Measurements from ENCODE around the gene WDR62.

Gene WDR62

DNA sequence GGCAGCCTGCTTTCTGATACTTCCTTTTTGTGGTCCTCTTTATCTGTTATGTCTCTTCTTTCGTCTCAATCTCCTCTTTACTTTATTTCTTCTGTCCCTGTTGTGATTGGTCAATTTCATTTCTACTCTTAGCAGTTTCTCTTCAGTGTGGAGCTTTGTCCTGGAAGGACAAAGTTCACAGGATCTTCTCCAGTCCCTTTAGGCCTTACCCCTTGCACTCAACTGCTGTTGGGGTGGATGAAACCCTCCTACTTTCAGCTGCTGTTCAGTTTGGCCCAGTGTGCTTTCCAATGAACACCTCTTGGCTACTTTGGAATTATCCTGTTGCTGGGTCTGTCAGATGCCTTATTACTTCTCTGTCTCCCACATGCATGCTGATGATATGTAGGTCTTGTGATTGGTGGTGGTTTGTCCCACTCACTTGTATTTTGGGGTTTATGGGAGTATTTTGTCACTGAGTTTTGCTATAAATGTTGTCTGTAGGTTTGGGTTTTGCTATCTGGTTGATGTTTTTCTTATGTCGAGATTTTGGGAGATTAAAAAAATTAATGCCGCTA lies 24.8 kb downstream of the WDR62 start:
- DNase-seq (ENCODE audit: low read depth in 2 of 2): no peak

GRCh38 chr19:36081385-36081784 lies 26.7 kb downstream of the WDR62 start:
- DNase-seq (ENCODE audit: low read depth in 2 of 2): no peak

- DNase-seq (ENCODE audit: low read depth in 2 of 2): no peak
Observed at GRCh38 chr19:36081894-36082293, 27.2 kb downstream of the WDR62 start.

GRCh38 chr19:36082916-36083315 lies 28.2 kb downstream of the WDR62 start:
- no peak for DNase-seq (ENCODE audit: low read depth in 2 of 2)

- DNase-seq (ENCODE audit: low read depth in 2 of 2): no peak
Observed at GRCh38 chr19:36084231-36085009, 29.7 kb downstream of the WDR62 start.

GRCh38 chr19:36086326-36086725 lies 31.6 kb downstream of the WDR62 start:
- no peak for DNase-seq (ENCODE audit: low read depth in 2 of 2)

- no peak for DNase-seq (ENCODE audit: low read depth in 2 of 2)
Observed at GRCh38 chr19:36089847-36090246, 35.1 kb downstream of the WDR62 start.

DNA sequence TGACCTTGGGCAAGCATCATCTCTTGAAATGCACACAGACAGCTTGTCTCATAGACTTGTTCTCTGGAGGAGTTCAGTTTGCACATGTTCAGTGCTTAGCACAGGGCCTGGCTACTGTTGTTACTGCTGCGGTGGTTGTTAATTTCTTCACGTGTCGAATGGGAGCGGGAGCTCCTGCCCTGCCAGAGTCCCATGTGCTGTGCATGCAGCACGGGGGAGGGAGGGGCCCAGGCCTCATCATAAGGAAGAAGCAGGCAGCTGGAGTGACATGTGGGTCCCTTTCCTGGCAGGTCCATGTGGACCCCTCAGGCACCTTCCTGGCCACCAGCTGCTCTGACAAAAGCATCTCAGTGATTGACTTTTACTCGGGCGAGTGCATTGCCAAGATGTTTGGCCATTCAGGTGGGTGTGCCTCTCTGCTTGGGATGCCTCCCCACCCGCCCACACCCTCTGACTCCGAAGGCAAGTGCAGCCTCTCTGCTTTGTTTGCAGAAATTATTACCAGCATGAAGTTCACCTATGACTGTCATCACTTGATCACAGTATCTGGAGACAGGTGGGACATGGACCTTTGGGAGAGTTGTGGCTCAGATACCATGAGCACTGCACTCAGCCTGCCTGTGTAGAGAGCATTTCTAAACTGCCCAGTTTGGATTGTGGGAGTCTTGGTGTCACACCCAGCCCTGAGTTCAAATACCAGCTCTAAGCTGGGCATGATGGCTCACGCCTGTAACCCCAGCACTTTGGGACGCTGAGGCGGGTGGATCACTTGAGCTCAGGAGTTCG lies 36.4 kb downstream of the WDR62 start:
- no peak for DNase-seq (ENCODE audit: low read depth in 2 of 2)

- DNase-seq (ENCODE audit: low read depth in 2 of 2): no peak
Observed at GRCh38 chr19:36092566-36092965, 37.9 kb downstream of the WDR62 start.

GRCh38 chr19:36093146-36093662 lies 38.5 kb downstream of the WDR62 start:
- no peak for DNase-seq (ENCODE audit: low read depth in 2 of 2)

GRCh38 chr19:36093687-36094086 lies 39.0 kb downstream of the WDR62 start:
- no peak for DNase-seq (ENCODE audit: low read depth in 2 of 2)

DNA sequence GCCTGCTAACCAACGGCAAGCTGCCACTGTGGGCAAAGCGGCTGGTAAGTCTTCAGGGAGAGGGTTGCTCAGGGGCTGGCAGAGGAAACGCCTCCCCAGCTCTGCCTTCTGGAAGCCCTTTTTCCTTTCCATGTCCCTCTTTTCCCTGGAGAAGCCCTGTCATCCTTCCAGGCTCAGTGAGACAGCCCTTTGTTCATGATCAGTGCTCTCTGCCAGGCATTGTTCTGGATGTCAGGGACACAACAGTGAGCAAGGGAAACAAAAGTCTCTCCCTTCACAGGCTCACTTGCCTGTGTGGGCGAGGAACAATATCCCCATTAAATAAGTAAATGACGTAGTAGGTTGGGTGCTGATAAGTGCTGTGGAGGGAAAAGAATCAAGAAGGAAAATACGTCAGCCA lies 42.3 kb downstream of the WDR62 start:
- no peak for DNase-seq (ENCODE audit: low read depth in 2 of 2)

DNA sequence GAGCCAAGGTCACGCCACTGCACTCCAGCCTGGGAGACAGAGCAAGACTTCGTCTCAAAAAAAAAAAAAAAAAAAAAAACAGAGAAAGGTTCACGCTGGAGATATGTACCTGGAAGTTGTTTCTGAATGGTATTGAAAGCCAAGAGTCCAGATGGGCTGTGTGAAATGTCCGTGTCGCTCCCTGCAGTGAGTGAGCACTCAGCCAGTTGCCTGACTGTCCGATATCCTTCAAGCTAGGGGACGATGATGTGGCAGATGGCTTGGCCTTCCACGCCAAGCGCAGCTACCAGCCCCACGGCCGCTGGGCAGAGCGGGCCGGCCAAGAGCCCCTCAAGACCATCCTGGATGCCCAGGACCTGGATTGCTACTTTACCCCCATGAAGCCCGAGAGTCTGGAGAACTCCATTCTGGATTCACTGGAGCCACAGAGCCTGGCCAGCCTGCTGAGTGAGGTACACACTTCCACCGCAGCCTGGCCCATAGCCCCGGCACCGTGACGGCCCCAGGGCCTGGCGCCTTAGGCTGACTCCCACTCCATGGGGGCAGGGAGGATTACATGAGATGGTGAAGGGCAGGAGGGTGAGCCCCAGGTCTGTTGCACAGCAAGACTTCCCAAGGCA lies 44.6 kb downstream of the WDR62 start:
- no peak for DNase-seq (ENCODE audit: low read depth in 2 of 2)

- DNase-seq (ENCODE audit: low read depth in 2 of 2): no peak
Observed at GRCh38 chr19:36100476-36100875, 45.8 kb downstream of the WDR62 start.

- DNase-seq (ENCODE audit: low read depth in 2 of 2): no peak
Observed at GRCh38 chr19:36101550-36102327, 47.0 kb downstream of the WDR62 start.

DNA sequence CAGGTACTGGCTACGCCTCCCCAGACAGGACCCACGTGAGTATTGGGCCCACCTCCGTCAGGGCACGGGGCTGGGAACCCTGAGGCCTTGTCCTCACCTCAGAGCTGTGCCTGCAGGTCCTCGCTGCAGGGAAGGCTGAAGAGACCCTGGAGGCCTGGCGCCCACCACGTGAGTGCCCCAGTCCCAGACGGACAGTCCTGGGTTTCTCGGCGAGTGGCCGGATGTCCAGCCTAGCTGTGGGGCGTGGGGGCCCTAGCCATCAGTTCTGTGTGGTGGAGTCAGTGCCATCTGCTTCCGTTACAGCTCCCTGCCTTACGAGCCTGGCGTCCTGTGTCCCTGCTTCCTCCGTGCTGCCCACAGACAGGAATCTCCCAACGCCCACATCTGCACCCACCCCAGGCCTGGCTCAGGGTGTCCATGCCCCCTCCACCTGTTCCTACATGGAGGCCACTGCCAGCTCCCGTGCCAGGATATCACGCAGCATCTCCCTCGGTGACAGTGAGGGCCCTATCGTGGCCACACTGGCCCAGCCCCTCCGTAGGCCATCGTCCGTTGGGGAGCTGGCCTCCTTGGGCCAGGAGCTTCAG lies 48.4 kb downstream of the WDR62 start:
- DNase-seq (ENCODE audit: low read depth in 2 of 2): no peak

GRCh38 chr19:36103842-36104552 lies 49.3 kb downstream of the WDR62 start:
- DNase-seq (ENCODE audit: low read depth in 2 of 2): no peak

GRCh38 chr19:36106441-36106840 lies 51.7 kb downstream of the WDR62 start:
- no peak for DNase-seq (ENCODE audit: low read depth in 2 of 2)

DNA sequence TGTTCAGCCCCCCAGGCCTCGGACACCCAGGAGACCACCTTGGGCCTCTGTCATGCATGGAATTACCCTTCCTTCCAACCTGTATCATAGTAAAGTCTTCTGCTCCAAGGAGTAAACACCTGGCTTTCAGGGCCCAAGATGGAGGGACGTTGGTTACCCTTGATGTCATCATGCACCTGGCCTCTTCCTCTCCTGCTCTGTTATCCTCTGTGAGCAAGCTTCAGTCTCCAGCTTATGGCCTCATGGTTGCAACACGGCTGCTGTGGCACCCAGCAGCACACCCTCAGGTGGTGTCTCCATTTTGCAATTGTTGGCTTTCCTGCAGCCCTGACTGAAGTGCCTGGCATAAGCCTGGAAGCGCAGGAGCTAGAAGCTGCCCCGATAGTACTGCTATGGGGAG lies 52.3 kb downstream of the WDR62 start:
- no peak for DNase-seq (ENCODE audit: low read depth in 2 of 2)

- no peak for DNase-seq (ENCODE audit: low read depth in 2 of 2)
Observed at GRCh38 chr19:36108684-36109083, 54.0 kb downstream of the WDR62 start.
